Stimulated activated CD8-positive, alpha-beta memory T cell treated with anti-CD3 and anti-CD28 coated beads, Interleukin-12 subunit alpha, Interleukin-12 subunit beta, amount 100 ng/mL, for 24 hours (primary cell): Measurements from ENCODE around the gene PCDHGA1.
"Not testable (repeated sequence)": the region's sequence is repeated elsewhere in the genome, so short reads cannot be mapped to it uniquely, and the experiment has no call there.

Experiments used
- DNase-seq: peaks from one replicate; pipeline ENCODE4 v3.0.0-alpha.2; 2020; ENCODE audit errors: extremely low read depth

The PCDHGA1 gene

GRCh38 chr5:141382469-141383294 is 52.4 kb downstream of the PCDHGA1 start, which contains the start of gene PCDHGA7:
Gene PCDHGA7, plus strand, starts transcription at chr5:141382742. Its CDS starts 158 bp downstream, at chr5:141382900.
- no peak for DNase-seq

DNA sequence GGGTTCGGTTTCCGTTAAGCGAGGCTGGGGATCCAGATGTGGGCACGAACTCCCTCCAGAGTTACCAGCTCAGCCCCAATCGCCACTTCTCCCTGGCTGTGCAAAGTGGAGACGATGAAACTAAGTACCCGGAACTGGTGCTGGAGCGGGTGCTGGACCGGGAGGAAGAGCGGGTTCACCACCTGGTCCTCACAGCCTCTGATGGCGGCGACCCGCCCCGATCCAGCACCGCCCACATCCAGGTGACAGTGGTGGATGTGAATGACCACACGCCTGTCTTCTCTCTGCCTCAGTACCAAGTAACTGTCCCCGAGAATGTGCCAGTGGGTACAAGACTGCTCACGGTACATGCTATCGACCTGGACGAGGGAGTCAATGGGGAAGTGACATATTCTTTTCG is 53.0 kb downstream of the PCDHGA1 start:
- DNase-seq, result no peak

DNA sequence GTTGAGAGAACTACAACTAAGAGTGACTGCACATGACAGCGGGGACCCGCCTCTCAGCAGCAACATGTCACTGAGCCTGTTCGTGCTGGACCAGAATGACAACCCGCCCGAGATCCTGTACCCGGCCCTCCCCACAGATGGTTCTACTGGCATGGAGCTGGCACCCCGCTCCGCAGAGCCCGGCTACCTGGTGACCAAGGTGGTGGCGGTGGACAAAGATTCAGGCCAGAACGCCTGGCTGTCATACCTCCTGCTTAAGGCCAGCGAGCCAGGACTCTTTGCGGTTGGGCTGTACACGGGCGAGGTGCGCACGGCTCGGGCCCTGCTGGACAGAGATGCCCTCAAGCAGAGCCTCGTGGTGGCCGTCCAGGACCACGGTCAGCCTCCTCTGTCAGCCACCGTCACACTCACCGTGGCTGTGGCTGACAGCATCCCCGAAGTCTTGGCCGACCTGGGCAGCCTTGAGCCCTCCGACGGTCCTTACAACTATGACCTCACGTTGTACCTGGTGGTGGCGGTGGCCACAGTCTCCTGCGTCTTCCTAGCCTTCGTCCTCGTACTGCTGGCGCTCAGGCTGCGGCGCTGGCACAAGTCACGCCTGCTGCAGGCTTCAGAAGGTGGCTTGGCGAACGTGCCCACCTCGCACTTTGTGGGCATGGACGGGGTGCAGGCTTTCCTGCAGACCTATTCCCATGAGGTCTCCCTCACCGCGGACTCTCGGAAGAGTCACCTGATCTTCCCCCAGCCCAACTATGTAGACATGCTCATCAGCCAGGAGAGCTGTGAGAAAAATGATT is 54.4 kb downstream of the PCDHGA1 start:
- no peak for DNase-seq

- not testable (repeated sequence) for DNase-seq
Measured at GRCh38 chr5:141387557-141388311, 57.4 kb downstream of the PCDHGA1 start, which contains the start of gene PCDHGB4. Gene PCDHGB4, plus strand, starts transcription at chr5:141387698. Its CDS starts 187 bp downstream, at chr5:141387885.

DNA sequence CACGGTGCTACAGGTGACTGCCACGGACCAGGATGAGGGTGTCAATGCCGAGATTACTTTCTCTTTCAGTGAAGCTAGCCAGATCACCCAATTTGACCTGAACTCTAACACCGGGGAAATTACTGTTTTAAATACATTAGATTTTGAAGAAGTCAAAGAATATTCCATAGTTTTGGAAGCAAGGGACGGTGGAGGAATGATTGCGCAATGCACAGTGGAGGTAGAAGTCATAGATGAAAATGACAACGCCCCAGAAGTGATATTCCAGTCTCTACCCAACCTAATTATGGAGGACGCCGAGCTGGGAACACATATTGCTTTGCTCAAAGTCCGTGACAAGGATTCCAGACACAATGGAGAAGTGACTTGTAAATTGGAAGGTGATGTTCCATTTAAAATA is 58.3 kb downstream of the PCDHGA1 start:
- no peak for DNase-seq

DNA sequence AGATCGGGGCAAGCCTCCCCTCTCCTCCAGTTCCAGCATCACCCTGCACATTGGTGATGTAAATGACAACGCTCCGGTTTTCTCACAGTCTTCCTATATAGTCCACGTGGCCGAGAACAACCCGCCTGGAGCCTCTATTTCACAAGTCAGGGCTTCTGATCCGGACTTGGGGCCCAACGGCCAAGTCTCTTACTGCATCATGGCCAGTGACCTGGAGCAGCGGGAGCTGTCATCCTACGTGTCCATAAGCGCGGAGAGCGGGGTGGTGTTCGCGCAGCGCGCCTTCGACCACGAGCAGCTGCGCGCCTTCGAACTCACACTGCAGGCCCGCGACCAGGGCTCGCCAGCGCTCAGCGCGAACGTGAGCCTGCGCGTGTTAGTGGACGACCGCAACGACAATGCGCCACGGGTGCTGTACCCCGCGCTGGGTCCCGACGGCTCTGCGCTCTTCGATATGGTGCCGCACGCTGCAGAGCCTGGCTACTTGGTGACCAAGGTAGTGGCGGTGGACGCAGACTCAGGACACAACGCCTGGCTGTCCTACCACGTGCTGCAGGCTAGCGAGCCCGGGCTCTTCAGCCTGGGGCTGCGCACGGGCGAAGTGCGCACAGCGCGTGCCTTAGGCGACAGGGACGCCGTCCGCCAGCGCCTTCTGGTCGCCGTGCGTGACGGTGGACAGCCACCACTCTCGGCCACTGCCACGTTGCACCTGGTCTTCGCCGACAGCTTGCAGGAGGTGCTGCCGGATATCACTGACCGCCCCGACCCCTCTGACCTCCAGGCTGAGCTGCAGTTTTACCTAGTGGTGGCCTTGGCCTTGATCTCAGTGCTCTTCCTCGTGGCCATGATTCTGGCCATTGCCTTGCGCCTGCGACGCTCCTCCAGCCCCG is 59.1 kb downstream of the PCDHGA1 start:
- DNase-seq, result no peak

GRCh38 chr5:141392429-141393198 is 62.3 kb downstream of the PCDHGA1 start, which contains the start of gene PCDHGA8:
Gene PCDHGA8, plus strand, starts transcription at chr5:141392633. Its CDS starts 181 bp downstream, at chr5:141392814.
- no peak for DNase-seq

DNA sequence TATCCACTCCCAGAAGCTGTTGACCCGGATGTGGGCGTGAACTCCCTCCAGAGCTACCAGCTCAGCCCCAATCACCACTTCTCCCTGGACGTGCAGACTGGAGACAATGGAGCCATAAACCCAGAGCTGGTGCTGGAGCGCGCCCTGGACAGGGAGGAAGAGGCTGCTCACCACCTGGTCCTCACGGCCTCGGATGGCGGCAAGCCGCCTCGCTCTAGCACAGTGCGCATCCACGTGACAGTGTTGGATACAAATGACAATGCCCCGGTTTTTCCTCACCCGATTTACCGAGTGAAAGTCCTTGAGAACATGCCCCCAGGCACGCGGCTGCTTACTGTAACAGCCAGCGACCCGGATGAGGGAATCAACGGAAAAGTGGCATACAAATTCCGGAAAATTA is 63.0 kb downstream of the PCDHGA1 start:
- DNase-seq, result no peak

- not testable (repeated sequence) for DNase-seq
Measured at GRCh38 chr5:141394401-141395187, 64.3 kb downstream of the PCDHGA1 start.

GRCh38 chr5:141397756-141398551 is 67.6 kb downstream of the PCDHGA1 start, which contains the start of gene PCDHGB5:
Gene PCDHGB5, plus strand, starts transcription at chr5:141397947. Its CDS starts 181 bp downstream, at chr5:141398128.
- DNase-seq, result not testable (repeated sequence)

GRCh38 chr5:141398608-141399007 is 68.3 kb downstream of the PCDHGA1 start:
- DNase-seq, result no peak

- DNase-seq, result no peak
Measured at GRCh38 chr5:141399555-141400258, 69.4 kb downstream of the PCDHGA1 start.

- DNase-seq, result no peak
Measured at GRCh38 chr5:141402553-141403243, 72.4 kb downstream of the PCDHGA1 start, which contains the start of gene PCDHGA9. Gene PCDHGA9, plus strand, starts transcription at chr5:141402778. Its CDS starts 175 bp downstream, at chr5:141402953.

- DNase-seq, result no peak
Measured at GRCh38 chr5:141403387-141403786, 73.1 kb downstream of the PCDHGA1 start.

DNA sequence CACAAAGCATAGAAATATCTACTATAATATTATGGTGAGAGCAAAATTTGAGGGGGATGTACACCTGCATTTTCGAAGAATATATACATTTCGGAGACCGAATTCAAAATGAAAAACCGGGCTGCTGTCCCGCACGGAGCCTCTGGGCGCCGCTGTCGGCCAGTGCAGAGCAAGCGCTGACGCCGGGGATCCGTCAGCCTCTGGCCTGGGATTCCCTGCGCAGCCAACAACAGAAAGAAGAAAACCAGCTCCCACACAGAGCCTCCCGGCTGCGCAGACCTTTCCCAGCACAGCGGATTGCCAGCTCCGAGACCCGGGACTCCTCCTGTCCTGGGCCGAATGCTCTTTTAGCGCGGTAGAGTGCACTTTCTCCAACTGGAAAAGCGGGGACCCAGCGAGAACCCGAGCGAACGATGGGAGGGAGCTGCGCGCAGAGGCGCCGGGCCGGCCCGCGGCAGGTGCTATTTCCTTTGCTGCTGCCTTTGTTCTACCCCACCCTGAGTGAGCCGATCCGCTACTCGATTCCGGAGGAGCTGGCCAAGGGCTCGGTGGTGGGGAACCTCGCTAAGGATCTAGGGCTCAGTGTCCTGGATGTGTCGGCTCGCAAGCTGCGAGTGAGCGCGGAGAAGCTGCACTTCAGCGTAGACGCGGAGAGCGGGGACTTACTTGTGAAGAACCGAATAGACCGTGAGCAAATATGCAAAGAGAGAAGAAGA is 77.6 kb downstream of the PCDHGA1 start, which contains the start of gene PCDHGB6:
Gene PCDHGB6, plus strand, starts transcription at position 232 of the 716 bp plus-strand sequence. Its CDS starts 182 bp downstream, at position 414.
- DNase-seq, result not testable (repeated sequence)
